GM12892 (cell line): ENCODE results near the gene KRTAP5-2.
"Not testable (repeated sequence)": the region's sequence is repeated elsewhere in the genome, so short reads cannot be mapped to it uniquely, and the experiment has no call there.

ENCODE experiments used
- DNase-seq: peaks from one replicate; pipeline ENCODE4 v3.0.0; 2011; ENCODE audit not compliant: insufficient read length
- FAIRE-seq: peaks from 2 replicates; lab custom pipeline; 2011; peaks lifted over from hg19 to GRCh38; lab: Jason Lieb, UNC
- POLR2A ChIP-seq: IDR thresholded peaks from 2 replicates; pipeline ENCODE4 v1.6.1; 2011; ENCODE audit warnings: low read depth, low read length, control low read depth
- POLR2AphosphoS5 ChIP-seq: IDR thresholded peaks from 2 replicates; pipeline ENCODE4 v1.6.1; 2011; ENCODE audit warnings: low read depth, low read length, control low read depth
- TAF1 ChIP-seq: IDR thresholded peaks from 2 replicates; pipeline ENCODE4 v1.6.1; 2011; ENCODE audit warnings: low read depth, mild to moderate bottlenecking, control low read depth, low read length, borderline replicate concordance

The KRTAP5-2 gene

GRCh38 chr11:1597331-1597993 lies 632 bp downstream of the KRTAP5-2 start:
- DNase-seq (no peak), FAIRE-seq (no peak)
- TF ChIP-seq POLR2A = no peak
- TF ChIP-seq TAF1 = no peak

DNA sequence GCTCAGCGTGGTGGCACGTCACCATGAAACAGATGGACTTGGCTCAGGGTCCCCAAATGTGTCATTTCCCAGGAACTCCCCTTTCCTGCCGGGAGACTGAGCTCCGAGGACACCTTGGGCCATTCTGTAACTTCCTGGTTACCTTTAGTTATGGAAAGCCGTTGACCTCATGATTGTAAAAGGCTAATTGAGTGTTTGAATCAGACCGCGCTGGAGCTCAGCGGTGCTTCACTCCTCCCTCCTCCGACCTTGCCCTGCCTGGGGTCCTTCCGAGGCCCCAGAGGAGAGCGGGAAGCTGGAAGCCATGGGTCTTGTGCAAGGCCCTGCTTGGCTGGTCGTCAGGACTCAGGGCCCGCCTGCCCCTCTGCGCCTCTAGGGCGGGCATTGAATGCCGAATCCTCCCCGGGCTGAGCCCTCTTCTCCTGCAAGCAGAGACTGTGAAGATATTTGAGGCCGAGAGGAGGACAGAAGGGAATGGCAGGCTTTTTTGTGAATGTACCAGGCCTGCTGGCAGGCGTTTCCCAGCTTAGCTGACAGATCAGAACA lies 1.4 kb downstream of the KRTAP5-2 start:
- DNase-seq, FAIRE-seq: not testable (repeated sequence)

DNA sequence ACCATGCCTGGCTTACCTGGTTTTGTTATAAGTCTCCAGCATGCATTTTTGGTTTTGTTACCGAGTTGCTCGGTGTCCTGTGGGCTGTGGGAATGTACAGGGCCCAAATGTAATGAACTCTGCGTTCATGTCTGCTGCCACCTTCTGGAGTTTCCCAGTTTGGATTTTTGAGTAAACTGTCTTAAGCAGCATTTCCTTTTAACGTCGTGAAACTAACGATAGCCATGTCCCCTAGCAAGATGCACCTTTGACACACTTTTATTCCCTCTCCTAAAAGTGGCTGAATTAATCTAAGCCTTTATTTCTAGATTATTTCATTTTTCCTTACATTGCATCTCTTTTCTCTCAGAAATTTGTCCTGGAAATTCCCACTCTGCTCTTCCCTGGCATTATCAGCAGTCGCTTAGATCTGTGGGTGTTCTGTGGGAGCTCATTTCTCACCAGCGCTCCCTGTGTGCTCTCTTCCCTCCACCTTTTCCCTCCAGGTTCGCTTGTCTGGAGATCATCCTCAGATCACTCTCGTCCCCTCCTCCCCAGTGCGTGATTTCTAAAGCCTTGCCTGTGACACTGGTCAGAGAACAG lies 2.0 kb downstream of the KRTAP5-2 start:
- DNase-seq = not testable (repeated sequence)
- FAIRE-seq = peak; percentile 82

DNA sequence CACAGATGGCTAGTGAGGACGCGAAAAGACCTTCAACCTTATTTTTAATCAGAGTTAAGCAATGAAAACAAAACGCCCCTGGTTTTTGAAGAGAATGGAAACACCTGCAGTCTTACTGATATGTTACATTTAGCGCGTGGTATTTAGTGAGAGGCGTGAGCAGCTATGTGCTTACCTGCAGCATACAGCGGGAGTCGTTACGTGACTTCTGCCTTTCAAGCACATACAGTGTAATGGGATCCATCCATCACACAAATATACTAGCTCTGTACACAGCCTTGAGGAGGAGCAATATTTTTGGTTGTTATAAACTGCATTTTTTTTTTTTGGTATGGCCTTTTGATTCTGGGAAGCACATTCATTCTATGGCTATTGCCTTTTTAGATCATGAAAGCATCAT lies 5.5 kb downstream of the KRTAP5-2 start:
- no peak for FAIRE-seq
- DNase-seq = no peak
- TF ChIP-seq POLR2A (no peak), TAF1 (no peak)

GRCh38 chr11:1589996-1590395 lies 8.1 kb downstream of the KRTAP5-2 start:
- no peak for DNase-seq
- no peak for TF ChIP-seq POLR2AphosphoS5
- no peak for TF ChIP-seq TAF1
- no peak for TF ChIP-seq POLR2A
- no peak for FAIRE-seq

- not testable (repeated sequence) for DNase-seq
- FAIRE-seq = peak; percentile 9
Observed at GRCh38 chr11:1589191-1589963, 8.7 kb downstream of the KRTAP5-2 start.

DNA sequence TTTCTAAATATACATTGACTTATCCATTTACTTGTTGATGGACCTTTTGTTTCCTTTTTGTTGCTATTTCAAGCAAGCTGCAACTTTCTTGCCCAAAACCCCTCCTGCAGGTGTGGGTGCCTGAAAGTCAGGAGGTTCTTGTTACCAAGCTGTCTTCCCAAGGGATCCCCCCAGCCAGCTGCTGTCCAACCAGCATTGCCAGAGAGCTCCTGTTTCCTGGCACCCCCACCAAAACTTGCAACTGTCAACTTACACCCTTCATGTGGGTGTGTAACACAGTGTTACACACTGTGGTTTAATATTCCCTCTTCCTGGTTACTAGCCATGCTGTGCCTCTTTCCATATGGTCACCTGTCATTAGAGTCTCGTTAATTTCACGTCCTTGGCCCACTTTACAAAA lies 11.4 kb downstream of the KRTAP5-2 start:
- TF ChIP-seq POLR2A (no peak), TAF1 (no peak), POLR2AphosphoS5 (no peak)
- FAIRE-seq = no peak

GRCh38 chr11:1584661-1585370 lies 13.3 kb downstream of the KRTAP5-2 start, which contains the start of gene KRTAP5-1:
TSS of gene KRTAP5-1 (minus strand) at chr11:1585283. CDS start at chr11:1585249, 34 bp downstream.
- FAIRE-seq, DNase-seq: not testable (repeated sequence)

More for the DNA sequence above, 11.4 kb downstream of the KRTAP5-2 start:
- no peak for DNase-seq

DNA sequence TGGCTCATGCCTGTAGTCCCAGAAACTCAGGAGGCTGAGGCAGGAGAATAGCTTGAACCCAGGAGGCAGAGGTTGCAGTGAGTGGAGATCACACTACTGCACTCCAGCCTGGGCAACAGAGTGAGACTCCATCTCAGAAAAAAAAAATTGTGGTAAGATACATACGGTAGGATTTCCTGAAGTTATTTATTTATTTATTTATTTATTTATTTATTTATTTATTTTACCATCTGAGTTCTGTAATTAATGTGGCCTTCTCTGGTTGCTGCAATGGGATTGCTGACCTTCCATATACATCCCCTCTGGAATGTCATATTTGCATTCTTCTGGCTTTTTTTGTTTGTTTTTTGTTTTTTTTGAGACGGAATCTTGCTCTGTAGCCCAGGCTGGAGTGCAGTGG lies 15.2 kb downstream of the KRTAP5-2 start:
- DNase-seq, FAIRE-seq: not testable (repeated sequence)

DNA sequence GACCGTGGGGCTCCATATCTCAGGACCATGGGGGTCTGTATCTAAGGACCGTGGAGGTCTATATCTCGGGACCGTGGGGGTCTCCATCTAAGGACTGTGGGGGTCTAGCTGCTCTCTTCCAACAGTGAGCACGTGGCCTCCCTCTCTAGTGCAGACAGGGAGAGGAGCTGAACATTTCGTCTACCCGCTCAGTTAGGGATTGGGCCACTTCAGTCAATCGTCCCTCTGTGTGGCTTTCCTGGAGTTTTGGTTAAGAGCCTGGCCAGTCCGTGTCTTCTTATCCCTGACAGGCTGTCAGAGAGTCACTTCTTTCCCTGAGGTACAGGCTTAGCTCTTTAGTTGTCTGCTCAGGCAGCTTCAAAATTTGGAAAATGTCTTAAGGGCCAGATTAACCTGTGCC lies 16.1 kb downstream of the KRTAP5-2 start:
- no peak for TF ChIP-seq POLR2A
- TF ChIP-seq TAF1 = no peak
- TF ChIP-seq POLR2AphosphoS5 = no peak
- no peak for DNase-seq
- FAIRE-seq = no peak

DNA sequence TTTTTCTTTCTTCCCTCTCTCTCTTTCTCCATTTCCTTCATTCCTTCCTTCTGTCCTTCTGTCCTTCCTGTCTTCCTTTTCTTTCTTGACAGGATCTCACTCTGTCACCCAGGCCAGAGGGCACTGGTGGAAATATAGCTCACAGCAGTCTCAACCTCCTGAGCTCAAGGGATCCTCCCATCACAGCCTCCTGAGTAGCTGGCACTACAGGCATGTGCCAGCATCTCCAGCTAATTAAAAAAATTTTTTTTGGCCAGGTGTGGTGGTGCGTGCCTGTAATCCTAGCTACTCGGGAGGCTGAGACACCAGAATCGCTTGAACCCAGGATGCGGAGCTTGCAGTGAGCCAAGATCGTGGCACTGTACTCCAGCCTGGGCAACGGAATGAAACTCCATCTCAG lies 21.3 kb downstream of the KRTAP5-2 start:
- no peak for TF ChIP-seq TAF1
- no peak for TF ChIP-seq POLR2AphosphoS5
- no peak for TF ChIP-seq POLR2A

DNA sequence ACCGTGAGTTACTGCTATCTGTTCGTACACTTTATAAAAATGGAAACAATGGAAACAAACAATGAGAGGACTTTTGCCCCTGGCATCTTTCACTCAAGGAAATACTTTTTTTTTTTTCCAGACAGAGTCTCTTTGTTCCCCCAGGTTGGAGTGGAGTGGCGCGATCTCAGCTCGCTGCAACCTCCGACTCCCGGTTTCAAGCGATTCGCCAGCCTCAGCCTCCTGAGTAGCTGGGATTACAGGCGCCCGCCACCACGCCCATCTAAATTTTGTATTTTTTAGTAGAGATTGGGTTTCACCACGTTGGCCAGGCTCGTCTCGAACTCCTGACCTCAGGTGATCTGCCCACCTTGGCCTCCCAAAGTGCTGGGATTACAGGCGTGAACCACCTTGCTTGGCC lies 22.3 kb downstream of the KRTAP5-2 start:
- DNase-seq, FAIRE-seq: not testable (repeated sequence)

More for the DNA sequence above, 21.3 kb downstream of the KRTAP5-2 start:
- no peak for FAIRE-seq
- DNase-seq = no peak

GRCh38 chr11:1574933-1575242 lies 23.2 kb downstream of the KRTAP5-2 start:
- DNase-seq (no peak), FAIRE-seq (no peak)
- no peak for TF ChIP-seq POLR2AphosphoS5
- no peak for TF ChIP-seq POLR2A
- TF ChIP-seq TAF1 = no peak
